T-helper 1 cell (primary cell): Measurements from ENCODE around the gene DACT2.
"Not testable (repeated sequence)": the region's sequence is repeated elsewhere in the genome, so short reads cannot be mapped to it uniquely, and the experiment has no call there.

Experiments
- DNase-seq, 5 donors: peaks; one replicate each; pipeline ENCODE4 v3.0.0-alpha.2; 2012 to 2020

Gene DACT2

GRCh38 chr6:168318579-168319278 lies 848 bp downstream of the DACT2 start:
- no peak for DNase-seq

- DNase-seq, result no peak
Measured at GRCh38 chr6:168318090-168318489, 1.5 kb downstream of the DACT2 start.

- no peak for DNase-seq
Measured at GRCh38 chr6:168315596-168315995, 4.0 kb downstream of the DACT2 start.

GRCh38 chr6:168314948-168315347 lies 4.6 kb downstream of the DACT2 start:
- no peak for DNase-seq

GRCh38 chr6:168314021-168314420 lies 5.6 kb downstream of the DACT2 start:
- DNase-seq, result no peak

- no peak for DNase-seq
Measured at GRCh38 chr6:168313431-168314011, 6.1 kb downstream of the DACT2 start.

- not testable (repeated sequence) for DNase-seq
Measured at GRCh38 chr6:168312125-168312507, 7.5 kb downstream of the DACT2 start.

- DNase-seq, result no peak
Measured at GRCh38 chr6:168311410-168312124, 8.0 kb downstream of the DACT2 start.

- no peak for DNase-seq
Measured at GRCh38 chr6:168310945-168311344, 8.6 kb downstream of the DACT2 start.

- DNase-seq, result no peak
Measured at GRCh38 chr6:168310403-168310802, 9.2 kb downstream of the DACT2 start.

- DNase-seq, result no peak
Measured at GRCh38 chr6:168309997-168310396, 9.6 kb downstream of the DACT2 start.

- DNase-seq, result no peak
Measured at GRCh38 chr6:168309183-168309582, 10.4 kb downstream of the DACT2 start.

GRCh38 chr6:168308390-168309144 lies 11.0 kb downstream of the DACT2 start:
- no peak for DNase-seq

GRCh38 chr6:168307695-168308021 lies 11.9 kb downstream of the DACT2 start:
- DNase-seq, result no peak

GRCh38 chr6:168307015-168307694 lies 12.4 kb downstream of the DACT2 start:
- DNase-seq, result no peak

GRCh38 chr6:168305863-168306262 lies 13.7 kb downstream of the DACT2 start:
- no peak for DNase-seq

GRCh38 chr6:168305096-168305749 lies 14.4 kb downstream of the DACT2 start:
- DNase-seq, result no peak

GRCh38 chr6:168304752-168305015 lies 14.9 kb downstream of the DACT2 start:
- no peak for DNase-seq

- no peak for DNase-seq
Measured at GRCh38 chr6:168303982-168304751, 15.4 kb downstream of the DACT2 start.

GRCh38 chr6:168302534-168302933 lies 17.0 kb downstream of the DACT2 start:
- DNase-seq, result no peak

- no peak for DNase-seq
Measured at GRCh38 chr6:168301648-168302398, 17.8 kb downstream of the DACT2 start.
